HG03159 (cell line): ENCODE measurements around the gene ENTHD1.

Experiments used
- ATAC-seq: cut with Tn5 transposase; IDR thresholded peaks from one replicate; pipeline ENCODE4 v1.9.1; 2021; ENCODE audit warnings: mild to moderate bottlenecking, moderate library complexity; ENCODE audit not compliant: unreplicated experiment

Gene ENTHD1

GRCh38 chr22:39893526-39893925, at the start of gene ENTHD1:
TSS of gene ENTHD1 (minus strand) at chr22:39893760. CDS start at chr22:39887748, 6,012 bp downstream.
- ATAC-seq = no peak

- no peak for ATAC-seq
Observed at GRCh38 chr22:39943337-39943736, 49.8 kb upstream of the ENTHD1 start.

GRCh38 chr22:39942439-39943230, 49.1 kb upstream of the ENTHD1 start:
- no peak for ATAC-seq

- ATAC-seq = no peak
Observed at GRCh38 chr22:39941601-39942000, 48.0 kb upstream of the ENTHD1 start.

- ATAC-seq = no peak
Observed at GRCh38 chr22:39940757-39941305, 47.3 kb upstream of the ENTHD1 start.

- no peak for ATAC-seq
Observed at GRCh38 chr22:39939830-39940229, 46.3 kb upstream of the ENTHD1 start.

- no peak for ATAC-seq
Observed at GRCh38 chr22:39938509-39939111, 45.0 kb upstream of the ENTHD1 start.

GRCh38 chr22:39937906-39938305, 44.3 kb upstream of the ENTHD1 start:
- ATAC-seq = no peak

- ATAC-seq = no peak
Observed at GRCh38 chr22:39936523-39937145, 43.1 kb upstream of the ENTHD1 start.

GRCh38 chr22:39935612-39936011, 42.1 kb upstream of the ENTHD1 start:
- ATAC-seq = no peak

GRCh38 chr22:39935116-39935515, 41.6 kb upstream of the ENTHD1 start:
- no peak for ATAC-seq

GRCh38 chr22:39933741-39934140, 40.2 kb upstream of the ENTHD1 start:
- ATAC-seq = no peak

GRCh38 chr22:39932918-39933649, 39.5 kb upstream of the ENTHD1 start:
- no peak for ATAC-seq

GRCh38 chr22:39932166-39932565, 38.6 kb upstream of the ENTHD1 start:
- no peak for ATAC-seq

GRCh38 chr22:39931251-39931650, 37.7 kb upstream of the ENTHD1 start:
- no peak for ATAC-seq

GRCh38 chr22:39928536-39929520, 35.3 kb upstream of the ENTHD1 start:
- no peak for ATAC-seq

- ATAC-seq = no peak
Observed at GRCh38 chr22:39927544-39927943, 34.0 kb upstream of the ENTHD1 start.

- ATAC-seq = no peak
Observed at GRCh38 chr22:39926753-39927152, 33.2 kb upstream of the ENTHD1 start.

- no peak for ATAC-seq
Observed at GRCh38 chr22:39925909-39926679, 32.5 kb upstream of the ENTHD1 start.
